ENCODE measurements around the gene PRKCE. TPM values are rescaled to one million over a fixed set of nuclear protein-coding genes. Genes with fewer than 3 reads are reported as not detected.

The PRKCE gene
- total RNA-seq, 2 donors from 2014 or later, result 10.4 to 13.8 TPM

- H3K36me3 Mint-ChIP-seq, result no peaks in the 10 kb centered on the region
- H3K27ac Mint-ChIP-seq, result no peak overlapping the region
- H3K9me3 Mint-ChIP-seq, result no peaks in the 10 kb centered on the region
- DNase-seq (ENCODE audit: low spot score in 2 of 2) (no peak), ATAC-seq (no peak)
Observed at GRCh38 chr2:45946023-45946422, 294.5 kb downstream of the PRKCE start.

GRCh38 chr2:45950606-45951005 lies 299.1 kb downstream of the PRKCE start:
- DNase-seq (ENCODE audit: low spot score in 2 of 2) (no peak), ATAC-seq (no peak)
- no peaks in the 10 kb centered on the region for H3K9me3 Mint-ChIP-seq
- H3K27ac Mint-ChIP-seq, result no peak overlapping the region
- no peaks in the 10 kb centered on the region for H3K36me3 Mint-ChIP-seq

DNA sequence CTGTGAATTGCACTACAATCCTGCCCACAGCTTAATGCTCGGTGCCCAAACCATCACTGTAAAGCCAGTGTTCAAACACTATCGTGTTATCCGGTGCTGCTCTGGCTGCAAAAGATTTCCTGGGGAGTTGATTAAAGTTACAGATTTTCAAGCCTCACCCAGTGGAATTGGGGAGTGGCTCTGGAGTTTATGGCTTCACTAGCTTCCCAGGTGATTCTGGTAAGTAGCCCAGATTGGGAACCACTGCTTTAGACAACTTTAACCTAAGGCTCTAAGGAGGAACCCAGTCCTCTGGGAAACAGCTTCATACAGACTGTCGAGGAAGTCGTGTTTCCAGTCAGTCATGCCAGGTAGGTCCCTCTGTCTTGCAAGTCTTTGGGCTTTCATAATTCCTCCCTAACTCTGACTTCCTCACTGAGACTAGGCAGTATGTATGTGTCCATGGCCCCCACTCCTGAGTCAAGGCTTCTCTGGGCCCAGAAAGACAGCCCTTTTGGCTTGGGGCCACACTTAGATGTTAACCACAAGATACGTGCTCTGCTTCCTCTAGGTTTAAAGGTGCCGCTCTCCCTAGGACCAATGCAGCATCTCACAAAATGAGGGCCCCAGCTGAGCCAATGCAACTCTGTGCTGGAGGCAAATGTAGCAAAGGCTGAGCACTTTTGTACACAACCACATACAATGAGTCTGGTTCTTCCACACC lies 299.7 kb downstream of the PRKCE start:
- no peak overlapping the region for H3K27ac Mint-ChIP-seq
- no peaks in the 10 kb centered on the region for H3K9me3 Mint-ChIP-seq
- ATAC-seq (no peak), DNase-seq (ENCODE audit: low spot score in 2 of 2) (no peak)
- no peaks in the 10 kb centered on the region for H3K36me3 Mint-ChIP-seq

DNA sequence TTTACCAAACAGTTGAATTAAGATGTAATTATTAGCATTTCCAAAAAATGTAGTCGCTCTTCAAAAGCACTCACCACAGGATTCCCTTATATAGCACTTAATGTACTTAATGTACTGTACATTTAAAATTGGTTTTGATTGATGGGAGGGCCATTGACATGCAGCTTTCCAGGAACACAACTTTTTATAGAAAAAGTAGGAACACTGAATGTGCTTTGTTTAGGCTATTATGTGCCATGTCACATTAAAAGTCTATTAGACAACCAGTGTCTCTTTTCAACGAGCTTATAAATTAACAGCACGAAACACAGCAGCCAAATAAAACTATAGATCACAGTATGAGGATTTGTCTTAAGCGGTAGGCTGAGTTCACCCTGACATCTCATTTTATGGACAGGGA lies 301.1 kb downstream of the PRKCE start:
- DNase-seq (ENCODE audit: low spot score in 2 of 2) (no peak), ATAC-seq (no peak)
- Mint-ChIP-seq H3K27ac (no peak overlapping the region), H3K36me3 (no peaks in the 10 kb centered on the region), H3K9me3 (no peaks in the 10 kb centered on the region)

DNA sequence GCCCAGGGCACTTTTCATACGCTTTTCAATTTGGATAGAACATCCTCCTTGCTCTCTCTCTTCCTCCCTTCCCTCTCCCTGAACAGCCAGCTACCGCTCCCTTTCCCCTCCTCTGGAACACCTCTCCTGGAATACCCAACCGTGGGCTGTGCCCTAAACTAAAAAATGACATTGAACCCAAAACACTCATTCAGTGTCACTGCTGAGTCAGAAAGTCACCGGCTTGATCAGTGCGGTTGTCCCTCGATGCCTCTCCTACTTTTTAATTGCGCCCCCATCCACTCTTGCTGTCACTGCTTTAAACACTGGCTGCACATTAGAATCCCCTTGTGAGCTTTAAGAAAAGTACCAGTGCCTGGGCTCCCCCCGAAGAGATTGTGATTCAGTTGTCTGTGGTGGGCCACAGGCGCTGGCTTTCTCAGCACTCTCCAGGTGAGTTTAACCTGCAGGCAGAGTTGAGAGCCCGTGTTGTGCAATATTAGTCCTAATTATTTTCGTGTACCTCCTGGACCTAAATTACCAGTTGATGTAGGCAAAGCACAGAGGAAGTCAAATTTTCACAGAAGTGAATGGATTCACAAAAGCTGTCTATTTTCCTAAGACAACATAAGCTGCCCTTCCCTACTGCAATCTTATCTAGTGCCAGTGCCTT lies 302.0 kb downstream of the PRKCE start:
- no peak for ATAC-seq
- no peaks in the 10 kb centered on the region for H3K9me3 Mint-ChIP-seq
- H3K36me3 Mint-ChIP-seq, result no peaks in the 10 kb centered on the region

DNA sequence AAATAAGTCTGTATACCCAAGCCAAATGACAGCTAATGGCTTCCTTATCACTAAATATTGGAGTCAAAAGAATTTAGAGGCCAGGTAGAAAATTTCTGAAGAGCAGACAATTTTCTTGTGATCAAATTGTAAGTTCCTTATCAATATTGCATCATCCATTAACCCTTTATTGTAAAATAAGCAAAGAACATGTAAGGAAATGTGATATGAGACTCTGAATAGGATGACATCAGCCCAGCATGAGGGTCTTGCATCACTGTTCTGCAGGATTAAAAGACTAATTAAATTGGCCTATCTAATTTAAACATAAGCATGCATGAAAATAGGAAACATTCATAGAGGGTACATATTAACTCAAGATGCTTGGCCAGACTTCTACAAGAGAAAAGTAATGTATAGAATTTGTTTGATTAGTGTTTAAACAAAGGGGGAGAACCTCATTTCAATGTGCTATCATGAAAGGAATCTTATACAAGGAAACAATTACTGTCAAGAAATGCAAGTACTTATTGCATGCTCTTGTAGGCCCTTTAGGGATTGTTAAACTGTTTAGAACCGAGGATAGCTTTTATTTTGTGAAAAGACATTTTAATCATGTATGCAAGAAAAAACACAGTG lies 302.9 kb downstream of the PRKCE start:
- H3K36me3 Mint-ChIP-seq, result no peaks in the 10 kb centered on the region
- DNase-seq (ENCODE audit: low spot score in 2 of 2) (no peak), ATAC-seq (no peak)
- H3K27ac Mint-ChIP-seq, result no peak overlapping the region
- H3K9me3 Mint-ChIP-seq, result no peaks in the 10 kb centered on the region

More for the DNA sequence above, 302.0 kb downstream of the PRKCE start:
- no peak overlapping the region for H3K27ac Mint-ChIP-seq
- DNase-seq (ENCODE audit: low spot score in 2 of 2), result no peak

- Mint-ChIP-seq H3K27ac (no peak overlapping the region), H3K9me3 (no peaks in the 10 kb centered on the region), H3K36me3 (no peaks in the 10 kb centered on the region)
- ATAC-seq (no peak), DNase-seq (ENCODE audit: low spot score in 2 of 2) (no peak)
Observed at GRCh38 chr2:45957533-45958227, 306.2 kb downstream of the PRKCE start.

GRCh38 chr2:45960057-45960863 lies 308.8 kb downstream of the PRKCE start:
- DNase-seq (ENCODE audit: low spot score in 2 of 2) (no peak), ATAC-seq (no peak)
- Mint-ChIP-seq H3K9me3 (no peaks in the 10 kb centered on the region), H3K36me3 (no peaks in the 10 kb centered on the region), H3K27ac (no peak overlapping the region)

- no peak for DNase-seq (ENCODE audit: low spot score in 2 of 2)
- Mint-ChIP-seq H3K36me3 (no peaks in the 10 kb centered on the region), H3K9me3 (no peaks in the 10 kb centered on the region), H3K27ac (no peak overlapping the region)
- no peak for ATAC-seq
Observed at GRCh38 chr2:45962177-45962921, 310.9 kb downstream of the PRKCE start.

- no peak overlapping the region for H3K27ac Mint-ChIP-seq
- no peaks in the 10 kb centered on the region for H3K9me3 Mint-ChIP-seq
- H3K36me3 Mint-ChIP-seq, result no peaks in the 10 kb centered on the region
- DNase-seq (ENCODE audit: low spot score in 2 of 2) (no peak), ATAC-seq (no peak)
Observed at GRCh38 chr2:45963816-45964215, 312.3 kb downstream of the PRKCE start.

GRCh38 chr2:45964223-45964841 lies 312.9 kb downstream of the PRKCE start:
- ATAC-seq, result peak in 1 of 2 donors; percentile 43
- no peak overlapping the region for H3K27ac Mint-ChIP-seq
- DNase-seq (ENCODE audit: low spot score in 2 of 2), result no peak
- H3K36me3 Mint-ChIP-seq, result no peaks in the 10 kb centered on the region
- H3K9me3 Mint-ChIP-seq, result no peaks in the 10 kb centered on the region

DNA sequence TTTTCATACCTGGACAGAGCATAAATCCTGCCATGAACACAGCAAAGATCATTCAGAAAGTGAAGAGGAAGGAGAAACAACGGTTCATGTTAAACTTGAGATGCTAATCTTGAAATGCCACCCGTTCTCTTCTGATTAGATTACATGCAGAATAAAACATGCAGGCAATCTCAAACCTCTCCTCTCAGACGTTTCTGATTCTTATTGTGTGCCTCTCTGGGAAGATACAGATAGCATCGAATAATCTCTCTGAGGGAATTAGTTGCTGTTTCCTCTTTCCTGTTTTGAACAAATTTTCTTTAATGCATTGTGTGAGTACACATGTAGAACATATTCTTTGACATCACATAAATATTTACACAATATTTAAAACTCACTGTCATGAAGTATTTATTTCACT lies 313.4 kb downstream of the PRKCE start:
- H3K9me3 Mint-ChIP-seq, result no peaks in the 10 kb centered on the region
- DNase-seq (ENCODE audit: low spot score in 2 of 2) (no peak), ATAC-seq (no peak)
- no peak overlapping the region for H3K27ac Mint-ChIP-seq
- no peaks in the 10 kb centered on the region for H3K36me3 Mint-ChIP-seq

DNA sequence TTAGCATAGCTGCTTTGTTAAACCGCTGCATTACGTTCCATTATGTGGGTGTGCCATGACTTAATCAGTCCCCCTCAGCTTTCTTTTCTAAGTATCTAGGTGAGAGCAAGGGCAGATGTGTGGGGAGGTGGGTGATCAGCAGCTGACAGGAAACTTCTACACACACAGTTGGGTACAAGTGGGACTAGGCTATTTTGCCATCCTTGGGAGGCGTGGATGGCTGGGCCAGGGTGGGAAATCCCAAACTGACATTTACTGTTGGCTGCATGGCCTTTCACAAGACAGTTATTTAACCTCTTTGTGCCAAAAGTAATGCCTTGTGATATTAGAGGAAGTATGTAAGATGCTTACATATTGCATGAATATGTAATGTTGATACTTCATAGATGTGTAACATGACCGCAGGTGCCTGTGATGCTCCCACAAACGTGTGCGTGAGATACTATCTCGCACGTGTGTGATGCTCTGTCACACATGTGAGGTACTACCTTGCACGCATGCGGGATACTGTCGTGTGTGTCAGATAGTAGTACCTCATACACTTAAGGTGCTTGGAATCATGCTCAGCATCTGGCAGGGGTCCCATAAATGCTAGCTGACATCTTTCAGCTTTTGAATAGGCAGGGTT lies 314.5 kb downstream of the PRKCE start:
- DNase-seq (ENCODE audit: low spot score in 2 of 2) (no peak), ATAC-seq (no peak)
- H3K27ac Mint-ChIP-seq, result peak overlapping the region in 1 of 2 donors; percentile 68
- H3K9me3 Mint-ChIP-seq, result no peaks in the 10 kb centered on the region
- no peaks in the 10 kb centered on the region for H3K36me3 Mint-ChIP-seq

GRCh38 chr2:45968946-45969584 lies 317.6 kb downstream of the PRKCE start:
- ATAC-seq (no peak), DNase-seq (ENCODE audit: low spot score in 2 of 2) (no peak)
- no peaks in the 10 kb centered on the region for H3K36me3 Mint-ChIP-seq
- H3K27ac Mint-ChIP-seq, result no peak overlapping the region
- H3K9me3 Mint-ChIP-seq, result no peaks in the 10 kb centered on the region

GRCh38 chr2:45973426-45973825 lies 322.0 kb downstream of the PRKCE start:
- ATAC-seq (no peak), DNase-seq (ENCODE audit: low spot score in 2 of 2) (no peak)
- H3K36me3 Mint-ChIP-seq, result no peaks in the 10 kb centered on the region
- H3K27ac Mint-ChIP-seq, result no peak overlapping the region
- H3K9me3 Mint-ChIP-seq, result no peaks in the 10 kb centered on the region
